ENCODE data around the gene MRPL22. TPM values are rescaled to one million over a fixed set of nuclear protein-coding genes. Genes with fewer than 3 reads are reported as not detected.

The MRPL22 gene
- total and polyA plus RNA-seq, 2 of the 13 experiments (the other 11 are each of a cell fraction or from before 2014, with no cell fraction given) = 66.8 to 84.8 TPM

DNA sequence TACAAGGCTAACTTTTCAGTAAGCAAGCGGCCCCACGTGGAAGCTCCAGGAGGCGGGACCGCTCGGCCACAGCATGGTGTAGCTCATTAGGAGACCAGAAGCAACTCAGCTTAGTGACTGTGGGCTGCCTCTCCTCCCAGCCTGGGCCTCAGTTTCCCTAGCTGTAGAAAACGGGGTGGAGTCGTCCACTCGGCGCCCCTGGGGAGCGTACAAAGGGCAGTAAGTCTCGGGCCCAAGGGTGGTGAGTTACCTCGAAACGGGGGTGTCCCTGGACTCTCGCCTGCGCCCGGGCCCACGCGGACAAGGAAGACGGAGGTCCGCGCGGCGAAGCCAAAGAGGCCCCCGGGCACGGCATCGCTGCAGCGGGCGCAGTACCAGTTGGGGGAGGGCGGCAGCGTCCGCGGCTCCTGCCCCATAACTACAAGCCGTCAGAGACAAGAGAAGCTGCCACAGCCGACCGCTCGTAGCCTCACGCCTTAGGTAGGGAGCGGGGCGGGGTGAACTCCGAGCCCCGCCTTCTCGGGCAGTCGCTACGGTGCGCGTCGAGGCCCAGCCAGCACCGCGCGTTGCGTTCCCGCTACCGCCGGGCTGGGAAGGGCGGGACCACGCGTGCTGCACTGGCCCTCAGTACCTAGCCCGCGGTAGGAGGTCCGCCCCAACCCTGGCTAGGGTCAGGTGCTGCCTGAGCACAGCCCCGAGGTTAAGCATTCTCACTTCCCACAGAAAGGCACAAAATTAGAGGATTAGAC is 3.0 kb upstream of the MRPL22 start, which contains the start of gene GEMIN5 (continued):
- TF ChIP-seq ZNF501 (CRISPR knock-in tag; IDR thresholded peaks at IDR 0.05) (peak; percentile 92), CENPX (CRISPR knock-in tag; IDR thresholded peaks at IDR 0.05) (no peak), TBX2 (CRISPR knock-in tag; IDR thresholded peaks at IDR 0.05; ENCODE audit: borderline replicate concordance) (peak; percentile 90), ZNF496 (CRISPR knock-in tag; IDR thresholded peaks at IDR 0.05; ENCODE audit: insufficient replicate concordance) (no peak), TBP (CRISPR knock-in tag; IDR thresholded peaks at IDR 0.05) (no peak), ZBTB38 (CRISPR knock-in tag; IDR thresholded peaks at IDR 0.05) (peak; percentile 95), HNRNPK (IDR thresholded peaks at IDR 0.05; ENCODE audit: low read depth, low read length, poor library complexity, severe bottlenecking) (no peak), ZNF101 (CRISPR knock-in tag; IDR thresholded peaks at IDR 0.05; ENCODE audit: borderline replicate concordance, low read depth) (no peak), KDM5A (IDR thresholded peaks at IDR 0.05; ENCODE audit: borderline replicate concordance, low read length) (peak; percentile 86), ZNF143 (CRISPR knock-in tag; IDR thresholded peaks at IDR 0.05) (peak; percentile 66), U2AF1 (optimal IDR thresholded peaks at IDR 0.05; ENCODE audit: low read depth, low read length) (no peak)
- TF ChIP-seq, protein P1, sequence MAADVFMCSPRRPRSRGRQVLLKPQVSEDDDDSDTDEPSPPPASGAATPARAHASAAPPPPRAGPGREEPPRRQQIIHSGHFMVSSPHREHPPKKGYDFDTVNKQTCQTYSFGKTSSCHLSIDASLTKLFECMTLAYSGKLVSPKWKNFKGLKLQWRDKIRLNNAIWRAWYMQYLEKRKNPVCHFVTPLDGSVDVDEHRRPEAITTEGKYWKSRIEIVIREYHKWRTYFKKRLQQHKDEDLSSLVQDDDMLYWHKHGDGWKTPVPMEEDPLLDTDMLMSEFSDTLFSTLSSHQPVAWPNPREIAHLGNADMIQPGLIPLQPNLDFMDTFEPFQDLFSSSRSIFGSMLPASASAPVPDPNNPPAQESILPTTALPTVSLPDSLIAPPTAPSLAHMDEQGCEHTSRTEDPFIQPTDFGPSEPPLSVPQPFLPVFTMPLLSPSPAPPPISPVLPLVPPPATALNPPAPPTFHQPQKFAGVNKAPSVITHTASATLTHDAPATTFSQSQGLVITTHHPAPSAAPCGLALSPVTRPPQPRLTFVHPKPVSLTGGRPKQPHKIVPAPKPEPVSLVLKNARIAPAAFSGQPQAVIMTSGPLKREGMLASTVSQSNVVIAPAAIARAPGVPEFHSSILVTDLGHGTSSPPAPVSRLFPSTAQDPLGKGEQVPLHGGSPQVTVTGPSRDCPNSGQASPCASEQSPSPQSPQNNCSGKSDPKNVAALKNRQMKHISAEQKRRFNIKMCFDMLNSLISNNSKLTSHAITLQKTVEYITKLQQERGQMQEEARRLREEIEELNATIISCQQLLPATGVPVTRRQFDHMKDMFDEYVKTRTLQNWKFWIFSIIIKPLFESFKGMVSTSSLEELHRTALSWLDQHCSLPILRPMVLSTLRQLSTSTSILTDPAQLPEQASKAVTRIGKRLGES (CRISPR knock-in tag; IDR thresholded peaks at IDR 0.05; ENCODE audit: borderline replicate concordance) = no peak
- TF ChIP-seq, protein P2, sequence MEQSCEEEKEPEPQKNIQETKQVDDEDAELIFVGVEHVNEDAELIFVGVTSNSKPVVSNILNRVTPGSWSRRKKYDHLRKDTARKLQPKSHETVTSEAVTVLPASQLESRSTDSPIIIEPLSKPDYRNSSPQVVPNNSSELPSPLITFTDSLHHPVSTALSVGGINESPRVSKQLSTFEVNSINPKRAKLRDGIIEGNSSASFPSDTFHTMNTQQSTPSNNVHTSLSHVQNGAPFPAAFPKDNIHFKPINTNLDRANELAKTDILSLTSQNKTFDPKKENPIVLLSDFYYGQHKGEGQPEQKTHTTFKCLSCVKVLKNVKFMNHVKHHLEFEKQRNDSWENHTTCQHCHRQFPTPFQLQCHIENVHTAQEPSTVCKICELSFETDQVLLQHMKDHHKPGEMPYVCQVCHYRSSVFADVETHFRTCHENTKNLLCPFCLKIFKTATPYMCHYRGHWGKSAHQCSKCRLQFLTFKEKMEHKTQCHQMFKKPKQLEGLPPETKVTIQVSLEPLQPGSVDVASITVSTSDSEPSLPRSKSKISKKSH (CRISPR knock-in tag; IDR thresholded peaks at IDR 0.05; ENCODE audit: borderline replicate concordance) = peak; percentile 84
- TF ChIP-seq, protein P3, sequence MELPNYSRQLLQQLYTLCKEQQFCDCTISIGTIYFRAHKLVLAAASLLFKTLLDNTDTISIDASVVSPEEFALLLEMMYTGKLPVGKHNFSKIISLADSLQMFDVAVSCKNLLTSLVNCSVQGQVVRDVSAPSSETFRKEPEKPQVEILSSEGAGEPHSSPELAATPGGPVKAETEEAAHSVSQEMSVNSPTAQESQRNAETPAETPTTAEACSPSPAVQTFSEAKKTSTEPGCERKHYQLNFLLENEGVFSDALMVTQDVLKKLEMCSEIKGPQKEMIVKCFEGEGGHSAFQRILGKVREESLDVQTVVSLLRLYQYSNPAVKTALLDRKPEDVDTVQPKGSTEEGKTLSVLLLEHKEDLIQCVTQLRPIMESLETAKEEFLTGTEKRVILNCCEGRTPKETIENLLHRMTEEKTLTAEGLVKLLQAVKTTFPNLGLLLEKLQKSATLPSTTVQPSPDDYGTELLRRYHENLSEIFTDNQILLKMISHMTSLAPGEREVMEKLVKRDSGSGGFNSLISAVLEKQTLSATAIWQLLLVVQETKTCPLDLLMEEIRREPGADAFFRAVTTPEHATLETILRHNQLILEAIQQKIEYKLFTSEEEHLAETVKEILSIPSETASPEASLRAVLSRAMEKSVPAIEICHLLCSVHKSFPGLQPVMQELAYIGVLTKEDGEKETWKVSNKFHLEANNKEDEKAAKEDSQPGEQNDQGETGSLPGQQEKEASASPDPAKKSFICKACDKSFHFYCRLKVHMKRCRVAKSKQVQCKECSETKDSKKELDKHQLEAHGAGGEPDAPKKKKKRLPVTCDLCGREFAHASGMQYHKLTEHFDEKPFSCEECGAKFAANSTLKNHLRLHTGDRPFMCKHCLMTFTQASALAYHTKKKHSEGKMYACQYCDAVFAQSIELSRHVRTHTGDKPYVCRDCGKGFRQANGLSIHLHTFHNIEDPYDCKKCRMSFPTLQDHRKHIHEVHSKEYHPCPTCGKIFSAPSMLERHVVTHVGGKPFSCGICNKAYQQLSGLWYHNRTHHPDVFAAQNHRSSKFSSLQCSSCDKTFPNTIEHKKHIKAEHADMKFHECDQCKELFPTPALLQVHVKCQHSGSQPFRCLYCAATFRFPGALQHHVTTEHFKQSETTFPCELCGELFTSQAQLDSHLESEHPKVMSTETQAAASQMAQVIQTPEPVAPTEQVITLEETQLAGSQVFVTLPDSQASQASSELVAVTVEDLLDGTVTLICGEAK (IDR thresholded peaks at IDR 0.05) = no peak
- TF ChIP-seq, protein P3 (CRISPR knock-in tag; IDR thresholded peaks at IDR 0.05) = peak; percentile 76
